ENCODE results near the gene DOCK4.

- TF ChIP-seq CTCF (IDR thresholded peaks at IDR 0.05; ENCODE audit: low read depth, low read length, missing input control) (no peak), HNF4A (conservative IDR thresholded peaks at IDR 0.05) (no peak), EGR1 (IDR thresholded peaks at IDR 0.05; ENCODE audit: low read depth in 2 of 2) (no peak), REST (IDR thresholded peaks at IDR 0.05) (no peak), SP1 (IDR thresholded peaks at IDR 0.05) (no peak), MAX (IDR thresholded peaks at IDR 0.05) (no peak), RAD21 (IDR thresholded peaks at IDR 0.05) (no peak), ZBTB33 (IDR thresholded peaks at IDR 0.05) (no peak), TAF1 (conservative IDR thresholded peaks at IDR 0.05) (no peak), JUND (IDR thresholded peaks at IDR 0.05) (no peak), FOXA2 (IDR thresholded peaks at IDR 0.05) (no peak), YY1 (IDR thresholded peaks at IDR 0.05) (no peak)
Observed at GRCh38 chr7:112172870-112173567, 33.2 kb downstream of the DOCK4 start.

Measured in liver (tissue), 3 donors.